GM23338 (cell line): ENCODE results near the gene RALGPS1. TPM values are rescaled to one million over a fixed set of nuclear protein-coding genes. Genes with fewer than 3 reads are reported as not detected.

Experiments
- ATAC-seq: fragments of 200-7000 bp; cut with Tn5 transposase; 3 replicates; pipeline ENCODE4 v1.9.1; 2020
- DNase-seq: peaks from one replicate; pipeline ENCODE4 v3.0.0-alpha.2; 2015; ENCODE audit warnings: low spot score
- H2AFZ ChIP-seq: fragments of 200-600 bp; sonication (generic); 2 replicates; pipeline ENCODE4 v1.8.0; 2016; ENCODE audit warnings: antibody characterized with exemption, mild to moderate bottlenecking, moderate library complexity
- H3F3A ChIP-seq: fragments of 200-600 bp; sonication (generic); replicated peaks from 2 replicates; pipeline ENCODE4 v1.8.0; 2017; ENCODE audit warnings: antibody characterized with exemption, mixed run types, low read depth
- H3K27ac ChIP-seq: fragments of 200-600 bp; sonication (generic); 2 replicates; pipeline ENCODE4 v1.6.1; 2016; ENCODE audit warnings: low read depth
- H3K27me3 ChIP-seq: fragments of 200-600 bp; sonication (generic); 2 replicates; pipeline ENCODE4 v1.8.0; 2016; ENCODE audit warnings: mild to moderate bottlenecking, mixed run types, moderate library complexity; ENCODE audit not compliant: insufficient read depth
- H3K36me3 ChIP-seq: fragments of 200-600 bp; sonication (generic); 2 replicates; pipeline ENCODE4 v1.8.0; 2016; ENCODE audit warnings: mild to moderate bottlenecking; ENCODE audit not compliant: insufficient read depth
- H3K4me1 ChIP-seq: fragments of 200-600 bp; sonication (generic); 2 replicates; pipeline ENCODE4 v1.8.0; 2016; ENCODE audit warnings: mild to moderate bottlenecking, moderate library complexity; ENCODE audit not compliant: insufficient read depth
- H3K4me2 ChIP-seq: fragments of 200-600 bp; sonication (generic); 2 replicates; pipeline ENCODE4 v1.7.1; 2017; ENCODE audit warnings: mixed run types
- H3K4me3 ChIP-seq: fragments of 200-600 bp; sonication (generic); 2 replicates; pipeline ENCODE4 v1.6.1; 2016; ENCODE audit warnings: mixed run types
- H3K79me2 ChIP-seq: fragments of 200-600 bp; sonication (generic); replicated peaks from 2 replicates; pipeline ENCODE4 v1.8.0; 2017; ENCODE audit warnings: mild to moderate bottlenecking; ENCODE audit not compliant: insufficient read depth
- H3K9me2 ChIP-seq: fragments of 200-600 bp; sonication (generic); 2 replicates; pipeline ENCODE4 v1.8.0; 2017; ENCODE audit not compliant: insufficient read depth
- H4K20me1 ChIP-seq: fragments of 200-600 bp; sonication (generic); replicated peaks from 2 replicates; pipeline ENCODE4 v1.8.0; 2017; ENCODE audit warnings: mild to moderate bottlenecking; ENCODE audit not compliant: insufficient read depth
- H3K27ac Mint-ChIP-seq: 2 replicates; pipeline ENCODE4 v1.8.0; 2020; ENCODE audit warnings: inconsistent platforms, mild to moderate bottlenecking, moderate library complexity, mixed read lengths
- H3K27me3 Mint-ChIP-seq: 3 replicates; pipeline ENCODE4 v1.8.0; 2022; ENCODE audit warnings: low read depth, mild to moderate bottlenecking, moderate library complexity, mixed read lengths, inconsistent platforms; ENCODE audit not compliant: insufficient read depth, poor library complexity
- H3K36me3 Mint-ChIP-seq: 3 replicates; pipeline ENCODE4 v1.8.0; 2021; ENCODE audit warnings: low read depth, mild to moderate bottlenecking, inconsistent platforms, moderate library complexity, mixed read lengths
- H3K4me1 Mint-ChIP-seq: 3 replicates; pipeline ENCODE4 v1.8.0; 2020; ENCODE audit warnings: mild to moderate bottlenecking, inconsistent platforms, mixed read lengths
- H3K4me3 Mint-ChIP-seq: 3 replicates; pipeline ENCODE4 v1.8.0; 2021; ENCODE audit warnings: moderate library complexity, mild to moderate bottlenecking, inconsistent platforms, mixed read lengths
- H3K9me3 Mint-ChIP-seq: 3 replicates; pipeline ENCODE4 v1.8.0; 2020; ENCODE audit warnings: moderate library complexity, mild to moderate bottlenecking, inconsistent platforms, mixed read lengths
- EZH2 ChIP-seq: fragments of 200-600 bp; sonication (generic); IDR thresholded peaks from one replicate; pipeline ENCODE4 v1.8.0; 2017; ENCODE audit warnings: antibody characterized with exemption, mild to moderate bottlenecking, low read depth; ENCODE audit not compliant: unreplicated experiment
- JUNB ChIP-seq: IDR thresholded peaks from one replicate; pipeline ENCODE4 v1.6.1; 2016; ENCODE audit warnings: antibody characterized with exemption; ENCODE audit not compliant: unreplicated experiment
- NANOG ChIP-seq: IDR thresholded peaks from 2 replicates; pipeline ENCODE4 v1.6.1; 2016; ENCODE audit warnings: antibody characterized with exemption, borderline replicate concordance
- STAT1 ChIP-seq: IDR thresholded peaks from one replicate; pipeline ENCODE4 v1.6.1; 2016; ENCODE audit warnings: antibody characterized with exemption; ENCODE audit not compliant: unreplicated experiment
- ZNF462 ChIP-seq: fragments of 250-450 bp; sonication (Bioruptor Pico); IDR thresholded peaks from 2 replicates; pipeline ENCODE4 v1.5.0; 2020; ENCODE audit warnings: mild to moderate bottlenecking, moderate library complexity
- polyA plus RNA-seq: library from polyadenylated mRNA; unstranded; fragments of >200 nt; fragmentation: Nextera tagmentation; extraction: Ambion mirVana; gene quantifications from 2 replicates; pipeline ENCODE4 v1.2.1, GENCODE V29; 2016
- total RNA-seq: library from RNA; depleted of rRNA; stranded (reverse); fragments of >200 nt; shearing (Covaris generic); gene quantifications from 2 replicates; pipeline ENCODE4 v1.2.3, GENCODE V29; 2014
- TF ChIP-seq, protein P1 (sequence below): IDR thresholded peaks from one replicate; pipeline ENCODE4 v1.6.1; 2018; ENCODE audit warnings: antibody characterized with exemption; ENCODE audit not compliant: unreplicated experiment

The RALGPS1 gene
- total and polyA plus RNA-seq, 2 experiments from 2014 or later: 18.2 to 57.1 TPM

- no peak for TF ChIP-seq ZNF462 (CRISPR knock-in tag)
Observed at GRCh38 chr9:126877418-126877817, 37.2 kb upstream of the RALGPS1 start (continued).

- DNase-seq (no peak), ATAC-seq (no peak)
- no peaks in the 10 kb centered on the region for H3K36me3 ChIP-seq
- no peaks in the 10 kb centered on the region for H3K4me1 ChIP-seq
- no peak overlapping the region for H3K27ac ChIP-seq
- H3K4me2 ChIP-seq: no peak overlapping the region
- H3K4me3 ChIP-seq: no peak overlapping the region
- peaks cover 3% of the 10 kb centered on the region for H3K27me3 Mint-ChIP-seq
- no peaks in the 10 kb centered on the region for H3K27me3 ChIP-seq
- H3K27ac Mint-ChIP-seq: no peak overlapping the region
- H3K9me3 Mint-ChIP-seq: peaks cover 2% of the 10 kb centered on the region; the same call in 2 of the 3 replicates
- H3K4me1 Mint-ChIP-seq: peaks cover 12% of the 10 kb centered on the region
- H3K4me3 Mint-ChIP-seq: no peak overlapping the region; the same call in 2 of the 3 replicates
- H3F3A ChIP-seq: no peaks in the 10 kb centered on the region
- H3K79me2 ChIP-seq: peaks cover 64% of the 10 kb centered on the region
- no peak overlapping the region for H2AFZ ChIP-seq
- H3K36me3 Mint-ChIP-seq: peaks cover 26% of the 10 kb centered on the region
- no peaks in the 10 kb centered on the region for H3K9me2 ChIP-seq
- H4K20me1 ChIP-seq: peaks cover 13% of the 10 kb centered on the region
- TF ChIP-seq ZNF462 (CRISPR knock-in tag) (no peak), NANOG (no peak), STAT1 (no peak), JUNB (no peak), EZH2 (no peak)
- TF ChIP-seq, protein P1, sequence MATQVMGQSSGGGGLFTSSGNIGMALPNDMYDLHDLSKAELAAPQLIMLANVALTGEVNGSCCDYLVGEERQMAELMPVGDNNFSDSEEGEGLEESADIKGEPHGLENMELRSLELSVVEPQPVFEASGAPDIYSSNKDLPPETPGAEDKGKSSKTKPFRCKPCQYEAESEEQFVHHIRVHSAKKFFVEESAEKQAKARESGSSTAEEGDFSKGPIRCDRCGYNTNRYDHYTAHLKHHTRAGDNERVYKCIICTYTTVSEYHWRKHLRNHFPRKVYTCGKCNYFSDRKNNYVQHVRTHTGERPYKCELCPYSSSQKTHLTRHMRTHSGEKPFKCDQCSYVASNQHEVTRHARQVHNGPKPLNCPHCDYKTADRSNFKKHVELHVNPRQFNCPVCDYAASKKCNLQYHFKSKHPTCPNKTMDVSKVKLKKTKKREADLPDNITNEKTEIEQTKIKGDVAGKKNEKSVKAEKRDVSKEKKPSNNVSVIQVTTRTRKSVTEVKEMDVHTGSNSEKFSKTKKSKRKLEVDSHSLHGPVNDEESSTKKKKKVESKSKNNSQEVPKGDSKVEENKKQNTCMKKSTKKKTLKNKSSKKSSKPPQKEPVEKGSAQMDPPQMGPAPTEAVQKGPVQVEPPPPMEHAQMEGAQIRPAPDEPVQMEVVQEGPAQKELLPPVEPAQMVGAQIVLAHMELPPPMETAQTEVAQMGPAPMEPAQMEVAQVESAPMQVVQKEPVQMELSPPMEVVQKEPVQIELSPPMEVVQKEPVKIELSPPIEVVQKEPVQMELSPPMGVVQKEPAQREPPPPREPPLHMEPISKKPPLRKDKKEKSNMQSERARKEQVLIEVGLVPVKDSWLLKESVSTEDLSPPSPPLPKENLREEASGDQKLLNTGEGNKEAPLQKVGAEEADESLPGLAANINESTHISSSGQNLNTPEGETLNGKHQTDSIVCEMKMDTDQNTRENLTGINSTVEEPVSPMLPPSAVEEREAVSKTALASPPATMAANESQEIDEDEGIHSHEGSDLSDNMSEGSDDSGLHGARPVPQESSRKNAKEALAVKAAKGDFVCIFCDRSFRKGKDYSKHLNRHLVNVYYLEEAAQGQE: no peak
Observed at GRCh38 chr9:126879288-126879687, 35.3 kb upstream of the RALGPS1 start.
